Measurements from ENCODE around the gene MED13L.

The MED13L gene

GRCh38 chr12:115910057-115910456 is 367.4 kb downstream of the MED13L start:
- TF ChIP-seq CTCF (IDR thresholded peaks at IDR 0.05; ENCODE audit: borderline replicate concordance, insufficient read depth, low read depth, low read length), result no peak
- H3K4me3 ChIP-seq (ENCODE audit: low read depth, low read length), result no peak overlapping the region
